GM12878 (cell line): Measurements from ENCODE around the gene CCDC88C. TPM values are rescaled to one million over a fixed set of nuclear protein-coding genes. Genes with fewer than 3 reads are reported as not detected.

ENCODE experiments used
- ATAC-seq: fragments of 200-7000 bp; cut with Tn5 transposase; 3 replicates; pipeline ENCODE4 v1.9.1; 2020; ENCODE audit warnings: mild to moderate bottlenecking, moderate library complexity
- BruUV-seq: library from RNA; stranded (reverse); fragments of 400-500 nt; replicated peaks from 2 replicates; lab custom pipeline; 2021; lab: Mats Ljungman, UMichigan
- CTCF ChIA-PET: fragments of 300-600 bp; sonication (Branson Sonifier 250); formaldehyde crosslinking; extraction: SDS; loops from one replicate; lab custom pipeline; 2021; ENCODE audit warnings: inconsistent platforms; lab: Yijun Ruan, JAX
- POLR2A ChIA-PET: fragments of 350-600 bp; formaldehyde crosslinking; extraction: SDS; loops from one replicate; lab custom pipeline; 2021; ENCODE audit warnings: inconsistent platforms; lab: Charles Lee
- RAD21 ChIA-PET: fragments of 300-600 bp; sonication (Branson Sonifier 250); formaldehyde crosslinking; loops from one replicate; lab custom pipeline; 2023; ENCODE audit warnings: antibody characterized with exemption; ENCODE audit not compliant: unreplicated experiment; lab: Charles Lee
- SMC1A ChIA-PET: fragments of 300-600 bp; sonication (Branson Sonifier 250); formaldehyde crosslinking; loops from one replicate; lab custom pipeline; 2023; ENCODE audit not compliant: unreplicated experiment, uncharacterized antibody; lab: Charles Lee
- DNase-seq: peaks from one replicate; pipeline ENCODE4 v3.0.0-alpha.2; 2011; ENCODE audit warnings: low read depth, low spot score
- FAIRE-seq: peaks from 3 replicates; lab custom pipeline; 2011; peaks lifted over from hg19 to GRCh38; lab: Jason Lieb, UNC
- H2AFZ ChIP-seq: 2 replicates; pipeline ENCODE4 v1.6.0; 2011; ENCODE audit warnings: low read depth, low read length, control low read depth; ENCODE audit not compliant: control insufficient read depth
- H3K27ac ChIP-seq: 2 replicates; pipeline ENCODE4 v1.5.1; 2011; ENCODE audit warnings: control low read depth; ENCODE audit not compliant: control insufficient read depth, insufficient read depth
- H3K27me3 ChIP-seq, 2 experiments: replicated peaks in 1 of 2; 2 replicates each; pipeline versions ENCODE4 v1.6.0 to v1.6.1; 2011; ENCODE audit warnings: low read length in 1 of 2; ENCODE audit not compliant: control insufficient read depth in 2 of 2, insufficient read depth in 2 of 2
- H3K36me3 ChIP-seq, 2 experiments: 2 replicates each; pipeline ENCODE4 v1.5.1; 2011; ENCODE audit warnings: low read length in 1 of 2; ENCODE audit not compliant: control insufficient read depth in 2 of 2, insufficient read depth in 2 of 2
- H3K4me1 ChIP-seq: 2 replicates; pipeline ENCODE4 v1.6.1; 2011; ENCODE audit warnings: mild to moderate bottlenecking, low read length, moderate library complexity, mixed read lengths; ENCODE audit not compliant: control insufficient read depth, insufficient read depth
- H3K4me2 ChIP-seq: 2 replicates; pipeline ENCODE4 v1.6.0; 2011; ENCODE audit warnings: control low read depth; ENCODE audit not compliant: control insufficient read depth, insufficient read depth
- H3K4me3 ChIP-seq: fragments of 200-600 bp; sonication (generic); 2 replicates; pipeline ENCODE4 v1.5.1; 2016
- H3K79me2 ChIP-seq: 2 replicates; pipeline ENCODE4 v1.6.0; 2011; ENCODE audit warnings: low read length; ENCODE audit not compliant: control insufficient read depth, insufficient read depth
- H3K9ac ChIP-seq: 2 replicates; pipeline ENCODE4 v1.8.0; 2011; ENCODE audit warnings: low read length, control low read depth, mixed read lengths; ENCODE audit not compliant: control insufficient read depth, insufficient read depth
- H3K9me3 ChIP-seq: replicated peaks from 3 replicates; pipeline ENCODE4 v1.5.1; 2011; ENCODE audit warnings: mild to moderate bottlenecking, low read length; ENCODE audit not compliant: control insufficient read depth, insufficient read depth
- H4K20me1 ChIP-seq: 2 replicates; pipeline ENCODE4 v1.6.0; 2011; ENCODE audit not compliant: control insufficient read depth, insufficient read depth
- CBFB ChIP-seq: IDR thresholded peaks from 2 replicates; pipeline ENCODE4 v1.6.1; 2016; ENCODE audit warnings: antibody characterized with exemption, low read depth
- CEBPB ChIP-seq, 2 experiments: fragments of 150-350 bp in 1 of 2; IDR thresholded peaks; 2 replicates each; pipeline ENCODE4 v1.6.1; 2012 to 2014; ENCODE audit warnings: low read depth in 2 of 2, low read length in 2 of 2, borderline replicate concordance in 1 of 2, inconsistent platforms in 1 of 2
- CHD1 ChIP-seq: IDR thresholded peaks from 2 replicates; pipeline ENCODE4 v1.6.1; 2012; ENCODE audit warnings: low read depth, low read length, improper control_type of control experiment
- E2F4 ChIP-seq: IDR thresholded peaks from 2 replicates; pipeline ENCODE4 v1.6.1; 2012; ENCODE audit warnings: low read depth, low read length, improper control_type of control experiment
- ELK1 ChIP-seq: IDR thresholded peaks from 2 replicates; pipeline ENCODE4 v1.6.1; 2012; ENCODE audit warnings: low read depth, low read length, improper control_type of control experiment
- IRF4 ChIP-seq: IDR thresholded peaks from 2 replicates; pipeline ENCODE4 v1.6.1; 2011; ENCODE audit warnings: low read depth, low read length
- JUND ChIP-seq: IDR thresholded peaks from 2 replicates; pipeline ENCODE4 v1.6.1; 2012; ENCODE audit warnings: low read depth, mild to moderate bottlenecking, low read length, improper control_type of control experiment, moderate library complexity
- NRF1 ChIP-seq: conservative IDR thresholded peaks from 2 replicates; pipeline ENCODE4 v1.6.1; 2011; ENCODE audit warnings: mild to moderate bottlenecking, low read depth, low read length, improper control_type of control experiment
- PAX8 ChIP-seq: fragments of 450-650 bp; IDR thresholded peaks from 2 replicates; pipeline ENCODE4 v1.6.1; 2017; ENCODE audit warnings: mild to moderate bottlenecking, moderate library complexity
- POLR2AphosphoS2 ChIP-seq: IDR thresholded peaks from 2 replicates; pipeline ENCODE4 v1.6.1; 2011; ENCODE audit warnings: low read depth, mild to moderate bottlenecking, low read length, improper control_type of control experiment, moderate library complexity
- POLR2AphosphoS5 ChIP-seq: IDR thresholded peaks from 2 replicates; pipeline ENCODE4 v1.6.1; 2011; ENCODE audit warnings: mild to moderate bottlenecking, low read length, inconsistent platforms
- RUNX3 ChIP-seq: IDR thresholded peaks from 2 replicates; pipeline ENCODE4 v1.6.1; 2012; ENCODE audit warnings: low read length, inconsistent platforms
- ZNF24 ChIP-seq: fragments of 450-650 bp; IDR thresholded peaks from 2 replicates; pipeline ENCODE4 v1.6.1; 2017; ENCODE audit warnings: antibody characterized with exemption, mild to moderate bottlenecking
- ZNF384 ChIP-seq: IDR thresholded peaks from 2 replicates; pipeline ENCODE4 v1.6.1; 2012; ENCODE audit warnings: low read depth, mild to moderate bottlenecking, low read length, improper control_type of control experiment, borderline replicate concordance
- ZNF687 ChIP-seq: fragments of 450-650 bp; IDR thresholded peaks from 2 replicates; pipeline ENCODE4 v1.6.1; 2017; ENCODE audit warnings: mild to moderate bottlenecking, moderate library complexity
- ZZZ3 ChIP-seq: IDR thresholded peaks from 2 replicates; pipeline ENCODE4 v1.6.1; 2011; ENCODE audit warnings: low read depth; ENCODE audit not compliant: control insufficient read depth, insufficient read length
- WGBS: methylation state at CpG from one replicate; pipeline ENCODE4 v1.1.6; 2016; ENCODE audit warnings: low lambda C conversion rate; ENCODE audit not compliant: insufficient replicate concordance, insufficient coverage; ENCODE audit errors: missing lambda C conversion rate; 5-methylcytosine and 5-hydroxymethylcytosine counted together
- in situ Hi-C: fragments of 300-500 bp; cut with MboI; formaldehyde crosslinking; loops from 9 replicates; pipeline ENCODE4 v1.14.3; 2018; ENCODE audit warnings: mixed read lengths
- intact Hi-C: fragments of 100-400 bp; cut with micrococcal nuclease; formaldehyde crosslinking; loops from one replicate; pipeline ENCODE4 v1.14.2; 2022; ENCODE audit not compliant: unreplicated experiment
- polyA plus RNA-seq, 11 experiments: library from polyadenylated mRNA; depleted of rRNA in 4 of 11; unstranded in 6 of 11; stranded (reverse) in 5 of 11; fragments of >200 nt; fragmentation: Nextera tagmentation in 4 of 11; fragmentation: Illumina TruSeq in 1 of 11; extraction: Ambion mirVana in 4 of 11; extraction: Trizol in 1 of 11; gene quantifications; 1 replicate in 1 of 11; 2 replicates in 10 of 11; pipeline versions ENCODE4 v1.2.1 to v1.2.3, GENCODE V29; 2011 to 2016; ENCODE audit warnings: inconsistent platforms in 2 of 11, missing spikeins in 2 of 11, low read depth in 1 of 11
- total RNA-seq, 4 experiments: library from RNA; depleted of rRNA in 3 of 4; stranded (reverse); fragments of >200 nt in 3 of 4; fragmentation: Illumina TruSeq in 1 of 4; extraction: Trizol in 1 of 4; gene quantifications; 2 replicates each; pipeline versions ENCODE4 v1.2.1 to v1.2.3, GENCODE V29; 2013 to 2021

Gene CCDC88C
- total and polyA plus RNA-seq, 10 of the 15 experiments (the other 5 are each of a cell fraction or from before 2014, with no cell fraction given): 4.0 to 79.6 (median 36.6) TPM

- ChIA-PET POLR2A (interaction anchor here (0.7 to 7.6 kb wide), 14 partner anchors 10 to 118 kb away, joined by 3 to 37 read pairs (median 4); partner anchors contain the start of gene CCDC88C), SMC1A (interaction anchor here (0.6 to 22.7 kb wide), 15 partner anchors 10 to 355 kb away, joined by 3 to 349 read pairs (median 5); partner anchors contain the start of gene CCDC88C), CTCF (interaction anchor here (0.8 to 3.9 kb wide), 8 partner anchors 10 to 54 kb away, joined by 3 to 28 read pairs (median 6); no protein-coding TSS in a partner anchor), RAD21 (interaction anchor here (0.6 to 9.2 kb wide), 13 partner anchors 10 to 58 kb away, joined by 3 to 79 read pairs (median 14); partner anchors contain the start of gene CCDC88C)
- Histone ChIP-seq H3K9ac (peak overlapping the region; percentile 27), H3K36me3 (peaks cover 9 to 25% of the 10 kb centered on the region in 2 experiments; a peak in 3 of 4 replicates), H3K79me2 (peaks cover 97% of the 10 kb centered on the region), H2AFZ (no peak overlapping the region), H3K27me3 (no peaks in the 10 kb centered on the region), H3K4me1 (peaks cover 94% of the 10 kb centered on the region), H3K4me3 (no peak overlapping the region), H3K27ac (peak overlapping the region; percentile 45), H3K9me3 (no peaks in the 10 kb centered on the region), H3K4me2 (peak overlapping the region; percentile 53), H4K20me1 (0 out of 2 replicates have a peak, but pooled peaks cover 2% of the 10 kb centered on the region)
- DNase-seq (no peak), ATAC-seq (peak; percentile 3), FAIRE-seq (no peak)
- in situ Hi-C loops (no loop called here), intact Hi-C loops (no loop called here)
- no TSS peak for BruUV-seq
- WGBS: 24% methylated on average over 15 of the region's 15 CpGs
- TF ChIP-seq NRF1: 0 out of 2 replicates have a peak, but pooled peaks have one; percentile 1
- no peak for TF ChIP-seq IRF4
- no peak for TF ChIP-seq POLR2AphosphoS2
- TF ChIP-seq CEBPB (IDR thresholded peaks at IDR 0.05; ENCODE audit: borderline replicate concordance in 1 of 2, low read depth in 2 of 2, low read length in 2 of 2): no peak
- no peak for TF ChIP-seq ELK1
- no peak for TF ChIP-seq CBFB
- no peak for TF ChIP-seq PAX8
- TF ChIP-seq ZNF384: no peak
- TF ChIP-seq CHD1: no peak
- TF ChIP-seq POLR2AphosphoS5: no peak
- TF ChIP-seq ZNF687: no peak
- no peak for TF ChIP-seq E2F4
- TF ChIP-seq ZNF24: no peak
- TF ChIP-seq JUND: no peak
- no peak for TF ChIP-seq RUNX3
- no peak for TF ChIP-seq ZZZ3
These were observed 39.6 kb downstream of the CCDC88C start for GRCh38 chr14:91377700-91378652.
